Measurements from ENCODE around the gene CLCNKA.

The CLCNKA gene

DNA sequence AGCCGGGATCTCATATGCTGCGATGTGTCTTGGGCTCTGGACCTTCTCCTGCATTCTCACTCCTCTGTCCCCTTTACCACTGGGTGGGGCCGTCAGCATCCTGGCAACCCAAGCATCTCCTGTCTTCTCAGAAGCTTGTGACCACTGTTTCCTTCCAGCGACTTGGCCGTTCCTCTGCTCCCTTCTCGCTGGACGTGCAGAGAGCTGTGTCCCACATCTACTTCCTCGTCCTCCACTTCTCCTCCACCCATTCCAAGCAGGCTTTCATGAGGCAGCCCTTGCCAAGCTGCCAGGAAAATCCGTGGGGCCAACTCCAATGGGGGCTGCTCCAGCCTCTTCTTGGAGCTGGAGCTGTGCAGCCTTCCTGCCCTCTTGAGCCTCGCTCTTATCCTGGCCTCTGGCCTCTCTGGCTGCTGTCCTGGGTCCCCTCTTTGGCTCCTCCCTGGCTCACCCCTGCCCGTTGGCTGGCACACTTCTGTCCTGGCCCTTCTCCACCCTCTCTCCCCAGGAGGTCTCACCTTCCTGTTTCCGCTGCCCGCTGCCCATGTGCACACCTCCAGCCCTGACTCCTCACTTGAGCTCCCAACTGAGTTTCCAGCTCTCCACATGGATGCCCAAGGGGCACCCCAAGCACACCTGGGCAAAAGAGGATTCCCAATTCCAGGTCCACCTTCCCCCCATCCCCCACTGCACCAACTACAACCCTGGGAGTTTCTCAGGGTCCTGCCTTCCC, 42.9 kb downstream of the CLCNKA start:
- Histone ChIP-seq H3K27me3 (ENCODE audit: control insufficient read depth, insufficient read depth, low read length) (no peaks in the 10 kb centered on the region), H3K27ac (no peak overlapping the region), H3K4me1 (peaks cover 4% of the 10 kb centered on the region), H3K36me3 (ENCODE audit: control insufficient read depth, insufficient read depth, low read length) (no peaks in the 10 kb centered on the region), H3K9ac (no peak overlapping the region), H2AFZ (no peak overlapping the region), H3K4me2 (ENCODE audit: low read length) (no peak overlapping the region), H3K4me3 (ENCODE audit: low read depth, low read length) (no peak overlapping the region), H3K79me2 (no peaks in the 10 kb centered on the region), H3K9me3 (ENCODE audit: control insufficient read depth, low read length) (no peaks in the 10 kb centered on the region)
- TF ChIP-seq, protein P1, sequence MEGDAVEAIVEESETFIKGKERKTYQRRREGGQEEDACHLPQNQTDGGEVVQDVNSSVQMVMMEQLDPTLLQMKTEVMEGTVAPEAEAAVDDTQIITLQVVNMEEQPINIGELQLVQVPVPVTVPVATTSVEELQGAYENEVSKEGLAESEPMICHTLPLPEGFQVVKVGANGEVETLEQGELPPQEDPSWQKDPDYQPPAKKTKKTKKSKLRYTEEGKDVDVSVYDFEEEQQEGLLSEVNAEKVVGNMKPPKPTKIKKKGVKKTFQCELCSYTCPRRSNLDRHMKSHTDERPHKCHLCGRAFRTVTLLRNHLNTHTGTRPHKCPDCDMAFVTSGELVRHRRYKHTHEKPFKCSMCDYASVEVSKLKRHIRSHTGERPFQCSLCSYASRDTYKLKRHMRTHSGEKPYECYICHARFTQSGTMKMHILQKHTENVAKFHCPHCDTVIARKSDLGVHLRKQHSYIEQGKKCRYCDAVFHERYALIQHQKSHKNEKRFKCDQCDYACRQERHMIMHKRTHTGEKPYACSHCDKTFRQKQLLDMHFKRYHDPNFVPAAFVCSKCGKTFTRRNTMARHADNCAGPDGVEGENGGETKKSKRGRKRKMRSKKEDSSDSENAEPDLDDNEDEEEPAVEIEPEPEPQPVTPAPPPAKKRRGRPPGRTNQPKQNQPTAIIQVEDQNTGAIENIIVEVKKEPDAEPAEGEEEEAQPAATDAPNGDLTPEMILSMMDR (IDR thresholded peaks at IDR 0.05) = no peak

DNA sequence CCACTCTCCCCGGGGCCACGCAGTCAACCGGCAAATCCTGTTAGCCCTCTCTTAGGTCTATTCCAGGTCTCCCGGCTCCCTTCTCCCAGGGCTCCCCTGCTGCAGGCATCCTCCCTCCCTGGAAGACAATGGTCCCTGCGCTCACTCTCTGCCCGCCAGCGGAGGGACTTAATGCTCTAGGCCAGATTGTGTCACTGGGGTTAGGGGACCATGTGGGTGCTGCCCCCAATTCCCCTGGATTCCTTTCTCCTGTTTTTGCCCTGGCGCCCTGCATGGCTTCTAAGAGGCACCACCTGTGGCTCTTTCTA, 43.4 kb downstream of the CLCNKA start:
- no peaks in the 10 kb centered on the region for H3K9me3 ChIP-seq (ENCODE audit: control insufficient read depth, low read length)
- no peak overlapping the region for H3K9ac ChIP-seq
- no peak overlapping the region for H3K4me3 ChIP-seq (ENCODE audit: low read depth, low read length)
- TF ChIP-seq, protein P1 (IDR thresholded peaks at IDR 0.05) = no peak
- no peaks in the 10 kb centered on the region for H3K27me3 ChIP-seq (ENCODE audit: control insufficient read depth, insufficient read depth, low read length)
- no peak overlapping the region for H3K27ac ChIP-seq
- no peak overlapping the region for H2AFZ ChIP-seq
- H3K79me2 ChIP-seq = no peaks in the 10 kb centered on the region
- no peak overlapping the region for H3K4me2 ChIP-seq (ENCODE audit: low read length)
- peaks cover 4% of the 10 kb centered on the region for H3K4me1 ChIP-seq
- H3K36me3 ChIP-seq (ENCODE audit: control insufficient read depth, insufficient read depth, low read length) = no peaks in the 10 kb centered on the region

DNA sequence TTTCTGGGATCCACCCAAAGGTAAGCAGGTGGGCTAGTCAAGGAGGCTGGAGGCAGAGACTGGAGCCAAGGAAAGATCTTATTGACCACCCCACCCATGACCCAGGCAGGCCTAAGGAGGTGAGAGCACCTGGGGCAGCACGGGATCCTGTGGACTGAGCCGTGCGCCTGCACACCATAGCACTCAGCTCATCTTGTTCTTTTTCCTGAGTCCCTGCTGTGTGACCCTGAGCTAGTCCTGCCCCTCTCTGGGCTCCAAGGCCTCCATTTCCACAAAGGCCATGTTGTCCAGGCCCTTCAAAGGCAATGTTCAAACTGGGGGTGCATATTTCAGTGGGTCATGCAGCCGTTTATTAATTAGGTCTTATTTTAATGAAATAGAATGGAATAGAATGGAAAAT, 44.4 kb downstream of the CLCNKA start:
- H3K9ac ChIP-seq = no peak overlapping the region
- H2AFZ ChIP-seq = no peak overlapping the region
- no peak overlapping the region for H3K4me2 ChIP-seq (ENCODE audit: low read length)
- H3K36me3 ChIP-seq (ENCODE audit: control insufficient read depth, insufficient read depth, low read length) = no peaks in the 10 kb centered on the region
- H3K27me3 ChIP-seq (ENCODE audit: control insufficient read depth, insufficient read depth, low read length) = no peaks in the 10 kb centered on the region
- no peak overlapping the region for H3K27ac ChIP-seq
- no peaks in the 10 kb centered on the region for H3K9me3 ChIP-seq (ENCODE audit: control insufficient read depth, low read length)
- H3K4me3 ChIP-seq (ENCODE audit: low read depth, low read length) = no peak overlapping the region
- no peaks in the 10 kb centered on the region for H3K79me2 ChIP-seq
- H3K4me1 ChIP-seq = peaks cover 4% of the 10 kb centered on the region
- TF ChIP-seq, protein P1 (IDR thresholded peaks at IDR 0.05) = no peak

DNA sequence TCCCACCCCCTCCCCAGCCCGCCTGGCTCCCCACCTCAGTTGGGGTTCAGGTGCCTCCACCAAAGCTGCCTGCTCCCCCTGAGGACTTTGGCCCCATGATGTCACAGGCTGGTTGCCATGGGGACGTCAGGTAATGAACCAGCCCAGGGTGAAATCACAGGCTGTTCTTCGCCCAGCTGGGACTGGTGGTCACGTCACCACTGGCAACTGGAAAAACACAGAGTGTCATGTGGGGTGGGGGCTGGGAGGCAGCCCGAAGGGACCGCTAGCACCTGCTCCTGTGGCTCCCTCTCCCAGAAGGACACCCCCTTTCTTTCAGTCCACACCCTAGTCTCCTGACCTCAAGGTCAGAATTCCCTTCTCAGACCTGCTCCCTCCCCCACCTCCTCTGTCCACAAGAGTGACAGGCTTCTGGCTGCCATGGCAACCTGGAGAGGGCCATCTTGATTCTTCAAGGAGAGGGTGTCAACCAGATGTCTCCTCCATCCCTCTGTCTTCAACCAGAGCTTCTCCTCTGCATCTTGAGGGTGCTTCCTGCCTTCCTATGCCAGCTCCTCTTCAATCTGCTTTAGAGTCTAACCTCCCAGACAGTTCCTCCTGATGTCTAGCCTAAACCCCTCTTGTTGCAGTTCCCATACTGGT, 45.4 kb downstream of the CLCNKA start:
- H3K4me2 ChIP-seq (ENCODE audit: low read length) = no peak overlapping the region

More for the DNA sequence above, 45.4 kb downstream of the CLCNKA start:
- Histone ChIP-seq H2AFZ (no peak overlapping the region), H3K4me3 (ENCODE audit: low read depth, low read length) (no peak overlapping the region), H3K4me1 (peaks cover 4% of the 10 kb centered on the region), H3K9ac (no peak overlapping the region), H3K79me2 (no peaks in the 10 kb centered on the region), H3K9me3 (ENCODE audit: control insufficient read depth, low read length) (no peaks in the 10 kb centered on the region), H3K27me3 (ENCODE audit: control insufficient read depth, insufficient read depth, low read length) (no peaks in the 10 kb centered on the region), H3K27ac (no peak overlapping the region), H3K36me3 (ENCODE audit: control insufficient read depth, insufficient read depth, low read length) (no peaks in the 10 kb centered on the region)
- TF ChIP-seq, protein P1 (IDR thresholded peaks at IDR 0.05) = no peak

Data from parathyroid adenoma (tissue), 2 donors.